ENCODE data around the gene ELP4. TPM values are rescaled to one million over a fixed set of nuclear protein-coding genes. Genes with fewer than 3 reads are reported as not detected.

The ELP4 gene
- total and polyA plus RNA-seq, 2 donors (not counting 1 experiment from before 2014, with no cell fraction given), result 7.1 to 31.3 TPM

DNA sequence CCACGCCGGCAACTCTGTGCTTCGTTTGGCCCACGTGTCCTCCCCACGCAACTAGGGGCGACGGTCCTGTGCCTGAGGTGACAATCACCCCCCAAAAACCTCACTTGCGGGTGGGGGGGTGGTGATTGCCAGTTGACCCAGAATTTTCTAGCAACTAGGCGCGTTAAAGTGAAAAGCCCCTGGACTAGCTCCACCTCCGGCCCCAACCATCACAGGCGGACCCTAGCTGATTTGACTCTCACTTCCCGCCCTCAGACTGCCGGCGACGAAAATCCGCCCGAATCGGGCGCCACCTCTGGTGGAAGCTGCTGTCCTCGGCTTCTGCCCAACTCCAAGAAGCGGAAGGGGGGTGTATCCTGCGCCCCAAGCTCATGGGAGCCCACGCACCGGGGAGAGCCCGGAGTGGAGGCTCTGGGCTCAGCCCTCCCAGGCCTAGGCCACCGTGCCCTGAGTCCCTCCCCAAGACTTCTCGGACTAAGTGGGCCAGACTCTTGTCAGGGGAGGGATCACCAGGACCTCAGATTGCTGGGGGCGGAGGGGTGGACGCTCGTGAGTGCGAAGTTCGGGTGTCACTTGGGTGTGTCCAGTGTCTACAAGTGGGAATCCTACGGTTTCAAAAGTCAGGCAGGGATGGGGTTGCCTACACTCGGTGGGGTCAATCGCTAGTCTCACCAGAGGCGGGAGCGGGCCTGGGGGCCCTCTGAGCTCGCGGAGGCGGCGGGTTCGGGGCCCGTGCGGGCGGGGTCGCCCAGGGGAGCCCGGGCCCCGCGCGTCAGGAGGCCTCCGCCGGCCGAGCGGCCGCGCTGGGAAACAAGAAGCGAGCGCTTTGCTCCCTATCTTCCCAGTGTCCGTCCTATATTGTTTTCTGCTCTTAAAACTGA is 289.2 kb downstream of the ELP4 start:
- peak overlapping the region; percentile 22 for H3K4me2 ChIP-seq (replicated peaks; ENCODE audit: low read depth, low read length, poor library complexity, severe bottlenecking)
- Mint-ChIP-seq H3K27me3 (peaks cover 73% of the 10 kb centered on the region), H3K4me1 (peaks cover 17% of the 10 kb centered on the region), H3K4me3 (peak overlapping the region; percentile 34), H3K9me3 (ENCODE audit: insufficient read depth) (no peaks in the 10 kb centered on the region), H3K27ac (no peak overlapping the region)
- WGBS (ENCODE audit: insufficient coverage), result 6% methylated on average over 54 of the region's 60 CpGs
- peak; percentile 74 for TF ChIP-seq EZH2 (IDR thresholded peaks at IDR 0.05; ENCODE audit: borderline replicate concordance, insufficient read depth, low read depth, low read length, poor library complexity, severe bottlenecking)
- TF ChIP-seq, protein P1, sequence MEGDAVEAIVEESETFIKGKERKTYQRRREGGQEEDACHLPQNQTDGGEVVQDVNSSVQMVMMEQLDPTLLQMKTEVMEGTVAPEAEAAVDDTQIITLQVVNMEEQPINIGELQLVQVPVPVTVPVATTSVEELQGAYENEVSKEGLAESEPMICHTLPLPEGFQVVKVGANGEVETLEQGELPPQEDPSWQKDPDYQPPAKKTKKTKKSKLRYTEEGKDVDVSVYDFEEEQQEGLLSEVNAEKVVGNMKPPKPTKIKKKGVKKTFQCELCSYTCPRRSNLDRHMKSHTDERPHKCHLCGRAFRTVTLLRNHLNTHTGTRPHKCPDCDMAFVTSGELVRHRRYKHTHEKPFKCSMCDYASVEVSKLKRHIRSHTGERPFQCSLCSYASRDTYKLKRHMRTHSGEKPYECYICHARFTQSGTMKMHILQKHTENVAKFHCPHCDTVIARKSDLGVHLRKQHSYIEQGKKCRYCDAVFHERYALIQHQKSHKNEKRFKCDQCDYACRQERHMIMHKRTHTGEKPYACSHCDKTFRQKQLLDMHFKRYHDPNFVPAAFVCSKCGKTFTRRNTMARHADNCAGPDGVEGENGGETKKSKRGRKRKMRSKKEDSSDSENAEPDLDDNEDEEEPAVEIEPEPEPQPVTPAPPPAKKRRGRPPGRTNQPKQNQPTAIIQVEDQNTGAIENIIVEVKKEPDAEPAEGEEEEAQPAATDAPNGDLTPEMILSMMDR (IDR thresholded peaks at IDR 0.05), result no peak
- ATAC-seq (ENCODE audit: low read depth) (no peak), DNase-seq (peak; percentile 44)
- intact Hi-C loops (cut with micrococcal nuclease), result loop anchor here (2.0 kb wide), 1 partner anchor 22 kb away; no protein-coding TSS in a partner anchor
- no peaks in the 10 kb centered on the region for H3K36me3 ChIP-seq (replicated peaks in 1 of 2; ENCODE audit: control extremely low read depth in 1 of 2, control insufficient read depth in 1 of 2, extremely low read depth in 1 of 2, insufficient read depth in 2 of 2, low read length in 1 of 2)
- peaks cover 9 to 19% of the 10 kb centered on the region in 2 donors for H3K4me1 ChIP-seq (ENCODE audit: control insufficient read depth in 2 of 2, insufficient read depth in 2 of 2, low read length in 2 of 2)
- H3K27ac ChIP-seq (ENCODE audit: low read length in 2 of 2), result no peak overlapping the region
- H3K9ac ChIP-seq (ENCODE audit: low read length), result no peak overlapping the region
- H4K20me1 ChIP-seq (ENCODE audit: control insufficient read depth, insufficient read depth, low read length, poor library complexity, severe bottlenecking), result no peaks in the 10 kb centered on the region
- H3K9me3 ChIP-seq (ENCODE audit: control extremely low read depth in 1 of 3, control insufficient read depth in 2 of 3, insufficient read depth in 1 of 3, low read length in 2 of 3), result peaks cover 0 to 60% (median 14%) of the 10 kb centered on the region in 3 donors
- H3K4me3 ChIP-seq (ENCODE audit: control extremely low read depth in 1 of 5, extremely low read depth in 1 of 5, insufficient read depth in 1 of 5, low read depth in 2 of 5, low read length in 4 of 5), result no peak overlapping the region
- H3K27me3 ChIP-seq (replicated peaks in 1 of 4; ENCODE audit: control extremely low read depth in 1 of 4, control insufficient read depth in 3 of 4, insufficient read depth in 4 of 4, low read length in 3 of 4), result peaks cover 0 to 74% (median 64%) of the 10 kb centered on the region in 4 experiments
- no peaks in the 10 kb centered on the region for H3K79me2 ChIP-seq (ENCODE audit: control insufficient read depth, insufficient read depth, low read length)
- ChIA-PET POLR2A (no interaction called here), CTCF (no interaction called here)
- peak overlapping the region; percentile 42 for H2AFZ ChIP-seq (ENCODE audit: insufficient read depth, low read depth, low read length, poor library complexity, severe bottlenecking)

Measured in B cell (primary cell).